Subcutaneous abdominal adipose tissue (tissue), 5 donors: ENCODE data around the gene LRIG1.

ENCODE experiments used
- H3K27ac ChIP-seq: one replicate; pipeline ENCODE4 v1.7.0; 2013; ENCODE audit warnings: low read depth, mild to moderate bottlenecking, inconsistent platforms, low read length, moderate library complexity
- H3K27me3 ChIP-seq, 5 donors: one replicate each; pipeline ENCODE4 v1.7.0; 2013; ENCODE audit warnings: low read length in 5 of 5, inconsistent platforms in 1 of 5; ENCODE audit not compliant: control insufficient read depth in 5 of 5, insufficient read depth in 4 of 5
- H3K36me3 ChIP-seq, 5 donors: one replicate each; pipeline ENCODE4 v1.7.0; 2013; ENCODE audit warnings: low read length in 5 of 5; ENCODE audit not compliant: control insufficient read depth in 5 of 5, insufficient read depth in 5 of 5
- H3K4me1 ChIP-seq, 5 donors: one replicate each; pipeline ENCODE4 v1.7.0; 2013; ENCODE audit warnings: low read length in 5 of 5, mild to moderate bottlenecking in 3 of 5, moderate library complexity in 1 of 5; ENCODE audit not compliant: control insufficient read depth in 5 of 5, insufficient read depth in 5 of 5
- H3K4me3 ChIP-seq, 5 donors: one replicate each; pipeline ENCODE4 v1.7.0; 2013; ENCODE audit warnings: low read length in 5 of 5, low read depth in 1 of 5
- H3K9ac ChIP-seq, 5 donors: one replicate each; pipeline ENCODE4 v1.7.0; 2013; ENCODE audit warnings: low read length in 5 of 5, mild to moderate bottlenecking in 4 of 5, moderate library complexity in 3 of 5
- H3K9me3 ChIP-seq, 5 donors: one replicate each; pipeline ENCODE4 v1.7.0; 2013; ENCODE audit warnings: low read length in 5 of 5; ENCODE audit not compliant: control insufficient read depth in 5 of 5
- donor health status: healthy.
- donor health status: healthy.
- donor health status: healthy.
- donor health status: healthy.
- donor health status: healthy.

LRIG1 gene

DNA sequence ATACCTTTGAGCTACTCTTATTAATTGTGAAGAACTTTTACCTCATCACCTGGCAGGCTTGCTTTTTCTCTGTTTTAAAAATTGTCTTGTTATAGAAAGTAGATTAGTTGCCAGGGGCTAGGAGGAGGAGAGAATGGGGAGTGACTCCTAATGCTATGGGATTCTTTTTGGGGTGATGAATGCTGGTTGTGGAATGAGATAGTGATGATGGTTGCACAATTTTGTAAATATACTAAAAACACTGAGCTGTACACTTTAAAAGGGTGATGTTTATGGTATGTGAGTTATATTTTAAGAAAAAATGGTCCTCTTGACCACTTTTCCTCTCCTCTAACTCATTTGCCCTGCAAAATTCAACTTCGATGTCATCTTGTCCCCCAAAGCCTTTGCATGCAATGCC is 31.8 kb upstream of the LRIG1 start:
- peaks cover 0 to 3% (median 0%) of the 10 kb centered on the region in 5 donors for H3K9me3 ChIP-seq
- no peak overlapping the region for H3K27ac ChIP-seq
- no peak overlapping the region for H3K9ac ChIP-seq
- H3K4me3 ChIP-seq: no peak overlapping the region
- H3K27me3 ChIP-seq: no peaks in the 10 kb centered on the region
- H3K4me1 ChIP-seq: no peaks in the 10 kb centered on the region
- no peaks in the 10 kb centered on the region for H3K36me3 ChIP-seq

DNA sequence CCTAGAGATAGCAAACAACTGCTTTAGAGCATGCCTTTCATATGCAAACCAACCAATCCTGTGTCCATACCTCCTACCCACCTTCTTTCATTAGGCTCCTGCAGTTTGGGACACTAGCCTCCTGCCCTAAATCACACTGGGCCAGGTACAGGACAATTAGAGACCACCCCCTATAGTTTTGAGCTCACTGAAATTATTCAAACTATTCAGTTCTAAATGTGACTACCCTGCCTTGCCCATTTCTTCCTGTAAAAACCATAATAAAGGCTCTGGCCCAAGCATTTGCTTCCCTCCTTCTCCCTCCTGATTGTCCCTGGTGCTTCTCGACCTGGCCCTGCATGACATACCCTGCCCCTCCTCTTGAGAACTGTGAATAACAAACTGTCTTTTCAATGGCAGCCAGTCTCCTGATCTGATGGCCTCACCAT is 31.4 kb upstream of the LRIG1 start:
- Histone ChIP-seq H3K9me3 (peaks cover 0 to 3% (median 0%) of the 10 kb centered on the region in 5 donors), H3K9ac (no peak overlapping the region), H3K27me3 (no peaks in the 10 kb centered on the region), H3K36me3 (no peaks in the 10 kb centered on the region), H3K4me3 (no peak overlapping the region), H3K4me1 (no peaks in the 10 kb centered on the region), H3K27ac (no peak overlapping the region)

DNA sequence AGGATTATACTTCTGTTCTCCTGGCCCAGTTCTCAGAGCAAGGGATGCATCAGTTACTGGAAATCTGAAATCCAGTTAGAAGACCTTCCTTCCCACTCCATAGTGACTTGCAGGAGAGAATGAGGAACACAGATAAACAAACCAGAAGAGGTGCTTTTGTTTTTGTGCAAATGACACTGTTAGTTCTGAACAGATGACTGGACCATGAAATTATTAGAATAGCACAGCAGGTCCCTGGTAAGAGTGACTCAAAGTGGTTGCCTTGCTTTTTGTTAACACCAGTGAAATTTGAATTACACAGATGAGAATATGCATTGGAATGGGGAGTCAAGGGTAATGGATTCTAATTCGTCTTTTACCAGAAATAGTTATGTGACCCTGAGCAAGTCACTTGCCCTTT is 30.4 kb upstream of the LRIG1 start:
- no peaks in the 10 kb centered on the region for H3K27me3 ChIP-seq
- no peaks in the 10 kb centered on the region for H3K4me1 ChIP-seq
- no peak overlapping the region for H3K4me3 ChIP-seq

GRCh38 chr3:66527246-66527645 is 26.4 kb upstream of the LRIG1 start:
- no peak overlapping the region for H3K4me3 ChIP-seq
- no peak overlapping the region for H3K9ac ChIP-seq
- H3K36me3 ChIP-seq: no peaks in the 10 kb centered on the region
- H3K4me1 ChIP-seq: no peaks in the 10 kb centered on the region
- peaks cover 0 to 3% (median 0%) of the 10 kb centered on the region in 5 donors for H3K9me3 ChIP-seq
- H3K27me3 ChIP-seq: no peaks in the 10 kb centered on the region
- no peak overlapping the region for H3K27ac ChIP-seq

More for the DNA sequence above, 30.4 kb upstream of the LRIG1 start:
- H3K9ac ChIP-seq: no peak overlapping the region
- H3K27ac ChIP-seq: no peak overlapping the region
- peaks cover 0 to 3% (median 0%) of the 10 kb centered on the region in 5 donors for H3K9me3 ChIP-seq
- H3K36me3 ChIP-seq: no peaks in the 10 kb centered on the region

DNA sequence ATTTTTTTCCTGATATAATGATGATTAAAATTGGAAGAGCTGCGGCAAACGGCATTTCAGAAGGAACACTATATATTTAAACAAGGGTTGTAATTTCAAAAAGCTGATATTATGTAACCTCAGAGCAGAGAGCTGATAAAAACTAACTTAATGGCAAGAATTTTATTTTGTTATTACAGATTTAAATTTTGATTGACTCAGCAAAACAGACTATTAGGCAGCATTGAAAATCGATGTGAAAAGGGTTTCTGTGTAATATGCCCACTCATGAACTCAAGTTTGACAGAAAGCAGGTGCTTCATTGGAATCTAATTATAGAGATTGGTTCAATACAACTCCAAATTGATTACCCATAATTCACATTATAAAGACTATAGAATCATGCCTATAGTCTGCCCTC is 24.9 kb upstream of the LRIG1 start:
- H3K36me3 ChIP-seq: no peaks in the 10 kb centered on the region
- no peak overlapping the region for H3K27ac ChIP-seq
- H3K4me1 ChIP-seq: no peaks in the 10 kb centered on the region
- peaks cover 0 to 3% (median 0%) of the 10 kb centered on the region in 5 donors for H3K9me3 ChIP-seq
- no peak overlapping the region for H3K4me3 ChIP-seq
- no peaks in the 10 kb centered on the region for H3K27me3 ChIP-seq
- no peak overlapping the region for H3K9ac ChIP-seq

- H3K4me1 ChIP-seq: no peaks in the 10 kb centered on the region
- H3K27me3 ChIP-seq: no peaks in the 10 kb centered on the region
- H3K4me3 ChIP-seq: no peak overlapping the region
- H3K27ac ChIP-seq: no peak overlapping the region
- no peaks in the 10 kb centered on the region for H3K9me3 ChIP-seq
- no peaks in the 10 kb centered on the region for H3K36me3 ChIP-seq
- no peak overlapping the region for H3K9ac ChIP-seq
Observed at GRCh38 chr3:66520724-66521123, 19.9 kb upstream of the LRIG1 start.

DNA sequence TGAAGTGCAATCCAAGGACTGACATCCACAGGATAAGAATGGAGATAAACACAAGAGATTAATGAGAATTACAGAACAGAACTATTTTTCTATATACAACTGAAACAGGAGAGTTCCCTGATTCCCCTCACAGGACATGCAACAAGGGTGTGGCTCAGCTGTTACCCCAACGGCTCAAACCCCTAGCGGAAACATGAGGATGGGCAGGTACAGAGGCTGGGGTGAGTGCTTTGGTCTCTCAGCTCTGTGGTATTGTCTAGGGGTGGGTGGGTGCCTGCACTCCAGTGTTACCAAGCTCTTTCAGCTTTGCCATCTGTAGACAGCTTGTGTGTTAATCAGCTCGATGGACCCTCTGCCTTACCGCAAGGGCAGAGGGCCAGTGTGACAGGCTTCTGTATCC is 17.8 kb upstream of the LRIG1 start:
- H3K4me3 ChIP-seq: no peak overlapping the region
- no peak overlapping the region for H3K9ac ChIP-seq
- H3K9me3 ChIP-seq: no peaks in the 10 kb centered on the region
- no peaks in the 10 kb centered on the region for H3K4me1 ChIP-seq
- H3K36me3 ChIP-seq: no peaks in the 10 kb centered on the region
- no peaks in the 10 kb centered on the region for H3K27me3 ChIP-seq
- H3K27ac ChIP-seq: no peak overlapping the region

GRCh38 chr3:66518126-66518525 is 17.3 kb upstream of the LRIG1 start:
- no peak overlapping the region for H3K4me3 ChIP-seq
- no peak overlapping the region for H3K27ac ChIP-seq
- H3K4me1 ChIP-seq: no peaks in the 10 kb centered on the region
- no peaks in the 10 kb centered on the region for H3K9me3 ChIP-seq
- no peaks in the 10 kb centered on the region for H3K27me3 ChIP-seq
- no peak overlapping the region for H3K9ac ChIP-seq
- no peaks in the 10 kb centered on the region for H3K36me3 ChIP-seq

- no peak overlapping the region for H3K4me3 ChIP-seq
- no peaks in the 10 kb centered on the region for H3K27me3 ChIP-seq
- H3K4me1 ChIP-seq: no peaks in the 10 kb centered on the region
Observed at GRCh38 chr3:66517241-66517640, 16.4 kb upstream of the LRIG1 start.

DNA sequence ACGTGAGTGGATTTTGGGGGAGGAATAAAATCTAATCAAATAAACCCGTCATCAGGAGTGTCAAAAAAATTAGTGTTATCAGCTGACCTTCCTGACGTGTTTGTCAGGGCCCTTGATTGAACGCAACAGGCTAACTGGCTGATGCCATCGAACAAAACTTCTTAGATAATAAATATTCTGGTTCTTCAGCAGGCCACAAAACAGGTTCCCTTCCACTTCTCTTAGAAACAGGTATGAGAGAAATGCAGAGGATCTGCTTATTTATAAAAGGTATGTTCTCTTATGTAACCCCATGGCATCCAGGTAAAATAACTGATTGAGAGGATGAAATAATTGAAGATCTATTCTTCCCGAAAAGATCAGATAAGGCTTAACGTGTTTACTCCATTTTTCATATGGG is 7.6 kb upstream of the LRIG1 start:
- no peak overlapping the region for H3K4me3 ChIP-seq
- peaks cover 0 to 14% (median 7%) of the 10 kb centered on the region in 5 donors for H3K4me1 ChIP-seq
- H3K36me3 ChIP-seq: no peaks in the 10 kb centered on the region
- H3K9me3 ChIP-seq: no peaks in the 10 kb centered on the region
- H3K27ac ChIP-seq: no peak overlapping the region
- H3K27me3 ChIP-seq: no peaks in the 10 kb centered on the region
- H3K9ac ChIP-seq: no peak overlapping the region

More at GRCh38 chr3:66517241-66517640, 16.4 kb upstream of the LRIG1 start:
- Histone ChIP-seq H3K9ac (no peak overlapping the region), H3K9me3 (no peaks in the 10 kb centered on the region), H3K36me3 (no peaks in the 10 kb centered on the region), H3K27ac (no peak overlapping the region)
